Natural killer cell (primary cell): ENCODE measurements around the gene CDH2. TPM values are rescaled to one million over a fixed set of nuclear protein-coding genes. Genes with fewer than 3 reads are reported as not detected.

Source experiments
- ATAC-seq, 3 donors: fragments of 150-1000 bp in 2 of 3; fragments of 200-7000 bp in 1 of 3; cut with Tn5 transposase; 1 replicate in 1 of 3; 2 replicates in 2 of 3; pipeline ENCODE4 v1.10.0; 2021; ENCODE audit warnings: mild to moderate bottlenecking in 2 of 3, moderate library complexity in 2 of 3
- DNase-seq, 2 donors: peaks; one replicate each; pipeline versions ENCODE4 v3.0.0 to v3.0.0-alpha.2; 2013 to 2021; ENCODE audit warnings: mixed read lengths in 1 of 2
- H3K27ac ChIP-seq: one replicate; pipeline ENCODE4 v1.5.1; 2013; ENCODE audit warnings: mild to moderate bottlenecking, low read length
- H3K27me3 ChIP-seq: one replicate; pipeline ENCODE4 v1.6.1; 2013; ENCODE audit warnings: low read length; ENCODE audit not compliant: control insufficient read depth, insufficient read depth
- H3K36me3 ChIP-seq: one replicate; pipeline ENCODE4 v1.6.1; 2013; ENCODE audit warnings: low read length; ENCODE audit not compliant: control insufficient read depth, insufficient read depth
- H3K4me1 ChIP-seq: one replicate; pipeline ENCODE4 v1.6.1; 2013; ENCODE audit warnings: low read length; ENCODE audit not compliant: control insufficient read depth, insufficient read depth
- H3K4me3 ChIP-seq: one replicate; pipeline ENCODE4 v1.5.1; 2013; ENCODE audit warnings: low read length
- H3K9me3 ChIP-seq: one replicate; pipeline ENCODE4 v1.6.1; 2013; ENCODE audit warnings: low read length; ENCODE audit not compliant: control insufficient read depth, insufficient read depth
- H3K27ac Mint-ChIP-seq, 2 donors: one replicate each; pipeline ENCODE4 v1.8.0; 2022; ENCODE audit warnings: mild to moderate bottlenecking in 2 of 2, mixed read lengths in 2 of 2, moderate library complexity in 1 of 2
- H3K27me3 Mint-ChIP-seq, 2 donors: one replicate each; pipeline ENCODE4 v1.8.0; 2022; ENCODE audit warnings: low read depth in 2 of 2, mixed read lengths in 2 of 2
- H3K36me3 Mint-ChIP-seq: one replicate; pipeline ENCODE4 v1.8.0; 2022; ENCODE audit warnings: mixed read lengths
- H3K4me1 Mint-ChIP-seq, 2 donors: one replicate each; pipeline ENCODE4 v1.8.0; 2022; ENCODE audit warnings: mixed read lengths in 2 of 2
- H3K4me3 Mint-ChIP-seq: one replicate; pipeline ENCODE4 v1.8.0; 2022; ENCODE audit warnings: mild to moderate bottlenecking, moderate library complexity, mixed read lengths
- H3K9me3 Mint-ChIP-seq, 2 donors: one replicate each; pipeline ENCODE4 v1.8.0; 2022; ENCODE audit warnings: mixed read lengths in 2 of 2
- CTCF ChIP-seq: fragments of 200-600 bp; IDR thresholded peaks from one replicate; pipeline ENCODE4 v1.8.0; 2022; ENCODE audit warnings: antibody characterized with exemption
- WGBS: methylation state at CpG from one replicate; pipeline ENCODE4 v1.1.7; 2013; ENCODE audit warnings: missing lambda C conversion rate; ENCODE audit not compliant: insufficient coverage; 5-methylcytosine and 5-hydroxymethylcytosine counted together
- intact Hi-C: fragments of 100-400 bp; cut with micrococcal nuclease; formaldehyde crosslinking; loops from one replicate; pipeline ENCODE4 v1.14.2; 2022
- total RNA-seq, 4 donors: library from RNA; stranded (reverse); fragments of 120-200 nt in 1 of 4; gene quantifications; one replicate each; pipeline versions ENCODE4 v1.2.3 to v1.2.4, GENCODE V29; 2013 to 2022

The CDH2 gene
- total RNA-seq, 3 donors from 2014 or later (not counting 1 experiment from before 2014, with no cell fraction given) = 0.09 to 0.35 (median 0.26) TPM

- intact Hi-C loops = no loop called here
- no peak overlapping the region for H3K27ac Mint-ChIP-seq
- 96% methylated on average over 2 of the region's 3 CpGs for WGBS
- Histone ChIP-seq H3K9me3 (no peaks in the 10 kb centered on the region), H3K36me3 (no peaks in the 10 kb centered on the region), H3K4me3 (no peak overlapping the region), H3K27me3 (no peaks in the 10 kb centered on the region), H3K4me1 (no peaks in the 10 kb centered on the region), H3K27ac (no peak overlapping the region)
- H3K27me3 Mint-ChIP-seq = no peaks in the 10 kb centered on the region
- no peak overlapping the region for H3K4me3 Mint-ChIP-seq
- TF ChIP-seq CTCF = no peak
- peaks cover 4 to 12% of the 10 kb centered on the region in 2 donors for H3K9me3 Mint-ChIP-seq
- H3K4me1 Mint-ChIP-seq = no peaks in the 10 kb centered on the region
- DNase-seq (no peak), ATAC-seq (no peak)
- no peaks in the 10 kb centered on the region for H3K36me3 Mint-ChIP-seq
Measured at GRCh38 chr18:28019425-28020108, 157.4 kb downstream of the CDH2 start.

- Histone ChIP-seq H3K9me3 (no peaks in the 10 kb centered on the region), H3K4me3 (no peak overlapping the region), H3K36me3 (no peaks in the 10 kb centered on the region), H3K27ac (no peak overlapping the region), H3K4me1 (no peaks in the 10 kb centered on the region), H3K27me3 (no peaks in the 10 kb centered on the region)
- intact Hi-C loops = no loop called here
- no peak overlapping the region for H3K4me3 Mint-ChIP-seq
- no peaks in the 10 kb centered on the region for H3K4me1 Mint-ChIP-seq
- DNase-seq (no peak), ATAC-seq (no peak)
- no peaks in the 10 kb centered on the region for H3K36me3 Mint-ChIP-seq
- no peaks in the 10 kb centered on the region for H3K27me3 Mint-ChIP-seq
- peaks cover 4 to 11% of the 10 kb centered on the region in 2 donors for H3K9me3 Mint-ChIP-seq
- H3K27ac Mint-ChIP-seq = no peak overlapping the region
- TF ChIP-seq CTCF = no peak
Measured at GRCh38 chr18:28018351-28018750, 158.6 kb downstream of the CDH2 start.

GRCh38 chr18:28015671-28016070, 161.3 kb downstream of the CDH2 start:
- Mint-ChIP-seq H3K4me3 (no peak overlapping the region), H3K4me1 (no peaks in the 10 kb centered on the region), H3K27ac (no peak overlapping the region), H3K9me3 (peaks cover 4 to 11% of the 10 kb centered on the region in 2 donors), H3K36me3 (no peaks in the 10 kb centered on the region), H3K27me3 (no peaks in the 10 kb centered on the region)
- no peak for TF ChIP-seq CTCF
- Histone ChIP-seq H3K27me3 (no peaks in the 10 kb centered on the region), H3K27ac (no peak overlapping the region), H3K9me3 (no peaks in the 10 kb centered on the region), H3K36me3 (no peaks in the 10 kb centered on the region), H3K4me1 (no peaks in the 10 kb centered on the region), H3K4me3 (no peak overlapping the region)
- no peak for DNase-seq
- ATAC-seq = no peak
- 85% methylated on average over 2 of the region's 3 CpGs for WGBS
- intact Hi-C loops = no loop called here

- no CpG with 5 or more reads among the region's 1 CpG for WGBS
- ATAC-seq (no peak), DNase-seq (no peak)
- intact Hi-C loops = no loop called here
- H3K27ac ChIP-seq = no peak overlapping the region
- Mint-ChIP-seq H3K4me3 (no peak overlapping the region), H3K27me3 (no peaks in the 10 kb centered on the region), H3K4me1 (no peaks in the 10 kb centered on the region), H3K36me3 (no peaks in the 10 kb centered on the region), H3K27ac (no peak overlapping the region), H3K9me3 (peaks cover 6% of the 10 kb centered on the region in 2 donors)
- no peaks in the 10 kb centered on the region for H3K27me3 ChIP-seq
- H3K4me1 ChIP-seq = no peaks in the 10 kb centered on the region
- no peak for TF ChIP-seq CTCF
- no peaks in the 10 kb centered on the region for H3K9me3 ChIP-seq
- no peaks in the 10 kb centered on the region for H3K36me3 ChIP-seq
- H3K4me3 ChIP-seq = no peak overlapping the region
Measured at GRCh38 chr18:28013066-28013465, 163.9 kb downstream of the CDH2 start.
